ENCODE data around the gene GALM.

Gene GALM

DNA sequence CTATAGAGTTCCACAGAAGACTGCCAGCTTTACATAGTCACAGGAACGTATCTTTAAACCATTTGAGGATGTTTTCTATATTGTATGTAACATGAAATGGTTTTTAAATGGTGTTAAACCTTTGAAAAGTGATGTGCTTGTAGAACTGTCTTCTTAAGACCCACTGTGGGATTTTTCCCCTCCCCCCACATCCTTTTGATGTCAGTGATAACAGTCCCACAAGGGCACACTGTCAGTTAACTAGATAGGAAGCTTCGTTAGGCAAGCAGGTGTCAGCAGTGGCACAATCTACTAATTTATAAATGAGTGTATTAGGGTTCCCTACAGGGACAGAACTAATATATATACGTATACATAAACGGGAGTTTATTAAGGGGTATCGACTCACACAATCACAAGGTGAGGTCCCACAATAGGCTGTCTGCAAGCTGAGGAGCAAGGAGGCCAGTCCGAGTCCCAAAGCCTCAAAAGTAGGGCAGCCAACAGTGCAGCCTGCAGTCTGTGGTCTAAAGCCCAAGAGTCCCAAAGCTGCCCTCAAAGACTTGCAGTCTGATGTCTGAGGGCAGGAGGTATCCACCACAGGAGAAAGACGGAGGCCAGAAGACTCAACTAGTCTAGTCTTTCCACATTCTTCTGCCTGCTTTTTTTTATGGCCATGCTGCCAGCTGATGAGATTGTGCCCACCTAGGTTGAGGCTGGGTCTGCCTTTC is 39.4 kb upstream of the GALM start:
- TF ChIP-seq, protein P1, sequence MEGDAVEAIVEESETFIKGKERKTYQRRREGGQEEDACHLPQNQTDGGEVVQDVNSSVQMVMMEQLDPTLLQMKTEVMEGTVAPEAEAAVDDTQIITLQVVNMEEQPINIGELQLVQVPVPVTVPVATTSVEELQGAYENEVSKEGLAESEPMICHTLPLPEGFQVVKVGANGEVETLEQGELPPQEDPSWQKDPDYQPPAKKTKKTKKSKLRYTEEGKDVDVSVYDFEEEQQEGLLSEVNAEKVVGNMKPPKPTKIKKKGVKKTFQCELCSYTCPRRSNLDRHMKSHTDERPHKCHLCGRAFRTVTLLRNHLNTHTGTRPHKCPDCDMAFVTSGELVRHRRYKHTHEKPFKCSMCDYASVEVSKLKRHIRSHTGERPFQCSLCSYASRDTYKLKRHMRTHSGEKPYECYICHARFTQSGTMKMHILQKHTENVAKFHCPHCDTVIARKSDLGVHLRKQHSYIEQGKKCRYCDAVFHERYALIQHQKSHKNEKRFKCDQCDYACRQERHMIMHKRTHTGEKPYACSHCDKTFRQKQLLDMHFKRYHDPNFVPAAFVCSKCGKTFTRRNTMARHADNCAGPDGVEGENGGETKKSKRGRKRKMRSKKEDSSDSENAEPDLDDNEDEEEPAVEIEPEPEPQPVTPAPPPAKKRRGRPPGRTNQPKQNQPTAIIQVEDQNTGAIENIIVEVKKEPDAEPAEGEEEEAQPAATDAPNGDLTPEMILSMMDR (IDR thresholded peaks at IDR 0.05; ENCODE audit: borderline replicate concordance, control extremely low read depth, extremely low read depth, insufficient read depth, missing control alignments) = no peak
- no peak for DNase-seq (ENCODE audit: low spot score)
- in situ Hi-C loops (cut with MboI; ENCODE audit: low sequenced_read_pairs, unreplicated experiment) = no loop called here

DNA sequence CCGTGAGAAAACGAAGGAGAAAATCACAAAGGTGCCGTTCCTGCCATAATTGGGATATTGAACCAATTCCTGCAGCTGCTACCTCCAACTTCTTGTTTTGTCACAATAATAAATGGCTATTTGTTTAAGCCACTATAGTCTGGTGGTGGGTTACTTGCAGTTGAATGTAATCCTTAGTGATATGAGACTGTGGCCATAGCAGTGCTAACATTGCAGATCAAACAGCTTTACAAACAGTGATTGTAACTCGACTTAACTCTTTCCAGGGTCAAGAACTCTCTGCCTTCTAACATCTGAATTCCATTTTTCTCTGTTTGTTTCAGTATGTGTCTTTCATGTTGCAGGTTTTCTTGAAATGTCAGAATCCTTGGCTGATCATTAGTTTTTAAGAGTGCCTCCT is 38.5 kb upstream of the GALM start:
- no peak for DNase-seq (ENCODE audit: low spot score)
- in situ Hi-C loops (cut with MboI; ENCODE audit: low sequenced_read_pairs, unreplicated experiment) = no loop called here
- TF ChIP-seq, protein P1 (IDR thresholded peaks at IDR 0.05; ENCODE audit: borderline replicate concordance, control extremely low read depth, extremely low read depth, insufficient read depth, missing control alignments) = no peak

DNA sequence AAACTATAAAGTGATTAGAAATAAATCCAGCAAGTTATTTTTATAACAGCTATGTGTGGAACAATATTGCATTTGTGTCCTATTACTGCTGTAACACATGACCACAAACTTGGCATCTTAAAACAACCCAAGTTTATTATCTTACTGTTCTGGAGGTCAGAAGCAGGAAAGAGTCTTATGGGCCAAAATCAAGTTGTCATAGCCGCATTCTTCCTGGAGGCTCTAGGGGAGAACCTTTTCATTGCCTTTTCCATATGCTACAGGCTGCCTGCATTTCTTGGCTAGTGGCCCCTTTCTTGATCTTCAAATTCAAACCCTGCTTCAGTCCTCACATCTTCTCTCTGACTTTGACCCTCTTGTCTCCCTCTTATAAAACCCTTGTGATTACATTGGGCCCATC is 36.2 kb upstream of the GALM start:
- in situ Hi-C loops (cut with MboI; ENCODE audit: low sequenced_read_pairs, unreplicated experiment) = no loop called here
- TF ChIP-seq, protein P1 (IDR thresholded peaks at IDR 0.05; ENCODE audit: borderline replicate concordance, control extremely low read depth, extremely low read depth, insufficient read depth, missing control alignments) = no peak

DNA sequence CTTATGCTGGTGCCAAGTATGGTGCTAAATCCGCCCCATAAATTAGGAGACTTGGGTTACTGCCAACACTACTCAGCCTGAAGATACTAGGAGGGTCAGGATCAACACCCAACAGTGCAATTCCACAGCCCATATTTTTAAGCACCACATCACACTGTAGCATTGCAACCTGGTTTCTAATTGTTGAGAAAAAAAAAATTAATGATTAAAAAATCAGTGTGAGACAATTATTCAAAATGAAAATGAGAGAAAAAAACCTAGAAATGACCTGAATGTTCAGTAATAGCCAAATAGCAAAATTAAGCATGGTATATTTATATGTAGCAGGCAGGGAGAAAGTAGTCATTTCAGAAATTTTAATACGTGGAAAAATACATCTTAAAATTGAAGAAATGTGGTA is 33.9 kb upstream of the GALM start:
- in situ Hi-C loops (cut with MboI; ENCODE audit: low sequenced_read_pairs, unreplicated experiment) = no loop called here
- DNase-seq (ENCODE audit: low spot score) = no peak
- TF ChIP-seq, protein P1 (IDR thresholded peaks at IDR 0.05; ENCODE audit: borderline replicate concordance, control extremely low read depth, extremely low read depth, insufficient read depth, missing control alignments) = no peak

More for the DNA sequence above, 36.2 kb upstream of the GALM start:
- DNase-seq (ENCODE audit: low spot score) = no peak

DNA sequence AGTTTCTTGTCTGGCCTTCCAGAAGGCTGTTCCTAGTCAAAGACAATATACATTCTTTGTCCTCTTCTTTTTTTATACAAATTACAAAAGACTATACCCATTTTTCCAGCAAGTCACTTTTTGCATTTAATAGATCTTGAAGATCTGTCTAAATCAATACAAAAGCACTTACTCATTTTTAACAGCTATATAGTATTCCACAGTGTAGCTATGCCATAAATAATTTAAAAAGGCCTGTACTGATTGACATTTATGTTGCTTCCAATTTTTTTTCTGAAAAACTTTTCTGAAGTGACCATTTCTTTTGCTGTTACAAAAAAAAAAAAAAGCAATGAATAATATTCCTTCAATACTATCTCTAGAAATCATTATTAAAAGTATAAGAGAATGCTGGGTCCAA is 32.9 kb upstream of the GALM start:
- TF ChIP-seq, protein P1 (IDR thresholded peaks at IDR 0.05; ENCODE audit: borderline replicate concordance, control extremely low read depth, extremely low read depth, insufficient read depth, missing control alignments) = no peak
- no peak for DNase-seq (ENCODE audit: low spot score)
- in situ Hi-C loops (cut with MboI; ENCODE audit: low sequenced_read_pairs, unreplicated experiment) = no loop called here

DNA sequence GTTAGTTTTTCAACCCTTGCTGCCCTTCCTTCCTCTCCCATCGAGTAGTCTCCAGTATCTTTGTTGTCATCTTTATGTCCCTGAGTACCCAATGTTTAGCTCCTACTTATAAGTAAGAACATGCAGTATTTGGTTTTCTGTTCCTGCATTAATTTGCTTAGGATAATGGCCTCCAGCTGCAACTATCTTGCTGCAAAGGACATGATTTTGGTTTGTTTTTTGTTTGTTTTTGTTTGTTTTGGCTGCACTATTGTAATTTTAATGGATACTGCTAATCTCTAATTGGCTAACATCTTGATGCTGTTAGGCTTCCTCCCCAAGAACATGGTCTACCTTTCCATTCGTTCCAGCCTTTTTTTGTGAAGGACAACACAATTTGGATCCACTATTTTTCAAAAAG is 32.0 kb upstream of the GALM start:
- no peak for DNase-seq (ENCODE audit: low spot score)
- TF ChIP-seq, protein P1 (IDR thresholded peaks at IDR 0.05; ENCODE audit: borderline replicate concordance, control extremely low read depth, extremely low read depth, insufficient read depth, missing control alignments) = no peak
- in situ Hi-C loops (cut with MboI; ENCODE audit: low sequenced_read_pairs, unreplicated experiment) = no loop called here
